ENCODE results near the gene DTNB.
"Not testable (repeated sequence)": the region's sequence is repeated elsewhere in the genome, so short reads cannot be mapped to it uniquely, and the experiment has no call there.

DTNB gene

DNA sequence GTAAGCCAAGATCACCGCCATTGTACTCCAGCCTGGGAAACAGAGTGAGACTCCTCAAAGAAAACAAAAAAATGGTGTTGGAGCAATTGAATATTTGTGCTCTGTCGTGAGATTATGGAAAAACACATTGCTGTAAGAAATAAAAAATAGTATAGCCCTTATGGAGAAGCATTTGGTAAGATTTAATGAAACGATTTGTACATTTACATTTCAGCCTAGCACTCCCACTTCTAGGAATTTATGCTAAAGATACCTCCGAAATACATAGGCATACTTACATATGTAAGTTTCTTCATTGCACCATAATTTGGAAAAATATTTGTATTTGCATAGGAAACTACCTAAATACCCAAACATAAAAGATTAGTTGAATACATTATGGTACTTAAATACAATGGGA, 8.7 kb upstream of the DTNB start:
- DNase-seq, result no peak

DNA sequence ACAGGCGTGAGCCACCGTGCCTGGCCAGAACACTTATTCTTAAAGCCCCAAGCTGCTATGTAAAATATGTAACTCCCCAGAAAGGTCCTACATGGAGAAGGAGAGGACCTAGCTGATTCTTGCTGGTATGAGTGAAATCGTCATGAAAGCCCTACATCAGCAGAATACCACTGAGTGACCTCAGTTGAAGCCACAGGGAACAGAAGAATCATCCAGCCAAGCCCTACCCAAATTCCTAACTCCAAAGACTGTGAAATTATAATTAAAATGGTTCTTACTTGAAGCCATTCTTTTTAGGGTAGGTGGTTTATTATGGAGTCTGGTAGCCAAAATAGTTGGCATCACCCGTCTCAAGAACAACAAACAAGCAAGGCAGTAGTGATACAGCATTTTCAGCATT, 4.5 kb upstream of the DTNB start:
- no peak for DNase-seq

DNA sequence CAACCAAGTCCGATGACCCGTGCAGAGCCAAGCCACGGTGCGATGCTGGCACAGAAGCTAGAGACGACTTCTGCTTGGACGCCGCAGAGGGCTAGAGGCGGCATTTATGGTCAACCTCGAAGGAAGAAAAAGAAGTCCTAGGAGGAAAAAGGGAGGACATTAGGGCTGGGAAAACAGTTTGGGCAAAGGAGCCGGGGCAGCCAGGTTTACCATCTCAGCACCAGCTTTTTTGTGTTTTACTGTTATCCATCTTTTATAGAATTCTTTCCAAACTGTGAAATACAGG, 643 bp upstream of the DTNB start:
- DNase-seq, result no peak

DNA sequence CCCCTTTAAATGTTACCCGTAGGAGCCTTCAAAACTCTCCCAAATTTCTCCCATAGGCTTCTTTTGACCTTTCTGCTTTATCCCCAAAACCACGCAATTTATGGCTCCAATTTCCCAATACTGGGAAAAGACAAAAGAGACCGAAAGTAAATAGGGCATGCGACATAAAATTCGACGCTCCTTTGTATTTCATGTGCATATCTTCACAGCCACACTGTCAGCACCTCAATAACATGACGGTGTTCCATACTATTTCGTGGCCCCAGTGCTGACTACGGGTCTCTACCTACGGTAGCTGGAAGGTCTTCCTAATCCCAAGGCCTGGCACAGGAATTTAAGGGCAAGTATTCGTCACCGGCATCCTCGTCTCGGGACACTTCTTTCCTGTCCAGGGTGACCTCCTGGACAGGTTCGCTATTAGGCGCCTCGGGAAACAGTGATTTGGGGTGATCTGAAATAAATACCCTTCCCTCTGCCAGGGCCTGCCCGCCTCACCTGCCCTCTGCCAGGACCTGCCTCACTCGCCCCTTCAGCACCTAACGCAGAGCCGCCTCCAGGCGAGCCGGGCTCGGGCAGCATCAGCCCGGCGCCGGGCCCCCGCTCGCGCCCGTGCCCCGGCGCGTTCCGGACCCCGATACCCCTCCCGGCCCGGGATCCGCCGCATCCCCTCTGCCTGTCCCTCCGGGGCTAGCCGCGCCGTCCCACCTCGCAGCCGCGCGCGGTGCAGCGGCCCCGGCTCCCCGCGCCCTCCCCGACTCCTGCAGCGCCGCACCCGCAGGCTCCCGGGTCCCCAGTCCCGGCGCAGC, 680 bp downstream of the DTNB start:
- peak; percentile 54 for DNase-seq

DNA sequence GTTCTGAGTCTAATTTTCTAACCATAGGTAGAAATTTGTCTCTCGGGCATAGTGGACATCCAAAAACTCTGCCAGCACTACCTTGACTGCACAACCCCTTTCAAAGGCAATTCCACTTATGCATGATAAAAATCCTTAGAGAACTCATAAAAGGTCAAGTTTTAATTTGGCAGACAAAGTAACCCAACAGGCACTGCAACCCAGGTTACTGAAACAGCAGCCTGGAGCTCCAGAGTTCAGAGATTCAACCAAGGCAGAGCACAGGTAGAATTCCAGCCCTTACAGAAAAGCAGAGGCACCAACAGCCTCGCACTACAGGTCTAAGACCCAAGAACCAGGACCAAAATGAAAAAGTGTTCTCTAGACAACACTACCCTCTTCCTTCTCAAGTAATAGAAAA, 1.8 kb downstream of the DTNB start:
- no peak for DNase-seq

DNA sequence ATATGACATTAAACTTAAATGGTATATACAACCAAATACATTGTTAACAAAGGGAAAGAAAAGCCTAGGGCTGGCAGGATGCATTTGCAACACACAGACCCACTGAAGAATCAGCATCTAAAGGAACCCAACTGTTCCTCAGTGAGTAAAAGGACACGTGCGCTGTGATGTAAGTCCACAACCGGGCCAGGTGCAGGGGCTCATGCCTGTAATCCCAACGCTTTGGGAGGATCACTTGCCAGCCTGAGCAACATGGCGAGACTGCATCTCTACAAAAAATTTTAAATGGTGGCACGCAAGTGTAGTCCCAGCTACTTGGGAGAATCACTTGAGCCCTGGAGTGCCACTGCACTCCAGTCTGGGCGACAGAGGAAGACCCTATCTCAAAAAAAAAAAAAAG, 3.9 kb downstream of the DTNB start:
- no peak for DNase-seq

DNA sequence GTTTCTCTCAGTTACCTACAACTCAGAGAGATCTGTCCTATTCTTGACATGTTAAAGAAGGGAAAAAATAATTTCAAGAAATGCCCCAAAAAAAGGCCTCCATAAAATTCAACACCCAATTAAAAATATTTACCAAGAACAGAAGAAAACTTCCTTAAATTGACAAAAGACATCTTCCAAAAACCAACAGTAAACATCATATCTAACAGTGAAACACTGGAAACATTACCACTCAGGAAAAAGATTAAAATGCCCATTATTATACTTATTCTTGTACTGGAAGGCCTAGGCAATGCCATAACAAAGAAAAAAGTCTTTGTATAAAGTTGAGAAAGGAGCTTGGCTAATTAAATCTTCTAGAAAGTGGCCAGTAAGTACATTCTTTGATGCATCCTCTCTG, 7.2 kb downstream of the DTNB start:
- no peak for DNase-seq

GRCh38 chr2:25665429-25665828, 7.9 kb downstream of the DTNB start:
- DNase-seq, result not testable (repeated sequence)

DNA sequence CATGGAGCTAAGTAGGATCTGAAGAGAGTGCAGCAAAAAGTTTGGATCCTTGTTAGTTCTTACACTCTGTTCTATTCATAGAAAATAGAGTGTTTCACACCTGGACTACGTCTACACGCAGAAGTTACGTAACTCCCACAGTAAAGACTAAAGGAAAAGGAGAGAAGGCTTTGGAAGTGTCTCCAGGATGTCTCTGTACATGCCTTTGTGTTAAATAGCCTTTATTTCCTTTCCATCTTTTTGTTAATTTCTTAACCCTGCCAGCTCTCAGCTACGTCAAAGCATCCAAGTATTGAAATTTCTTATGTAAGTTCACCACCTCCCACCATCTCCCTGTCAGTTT, 8.4 kb downstream of the DTNB start:
- no peak for DNase-seq

DNA sequence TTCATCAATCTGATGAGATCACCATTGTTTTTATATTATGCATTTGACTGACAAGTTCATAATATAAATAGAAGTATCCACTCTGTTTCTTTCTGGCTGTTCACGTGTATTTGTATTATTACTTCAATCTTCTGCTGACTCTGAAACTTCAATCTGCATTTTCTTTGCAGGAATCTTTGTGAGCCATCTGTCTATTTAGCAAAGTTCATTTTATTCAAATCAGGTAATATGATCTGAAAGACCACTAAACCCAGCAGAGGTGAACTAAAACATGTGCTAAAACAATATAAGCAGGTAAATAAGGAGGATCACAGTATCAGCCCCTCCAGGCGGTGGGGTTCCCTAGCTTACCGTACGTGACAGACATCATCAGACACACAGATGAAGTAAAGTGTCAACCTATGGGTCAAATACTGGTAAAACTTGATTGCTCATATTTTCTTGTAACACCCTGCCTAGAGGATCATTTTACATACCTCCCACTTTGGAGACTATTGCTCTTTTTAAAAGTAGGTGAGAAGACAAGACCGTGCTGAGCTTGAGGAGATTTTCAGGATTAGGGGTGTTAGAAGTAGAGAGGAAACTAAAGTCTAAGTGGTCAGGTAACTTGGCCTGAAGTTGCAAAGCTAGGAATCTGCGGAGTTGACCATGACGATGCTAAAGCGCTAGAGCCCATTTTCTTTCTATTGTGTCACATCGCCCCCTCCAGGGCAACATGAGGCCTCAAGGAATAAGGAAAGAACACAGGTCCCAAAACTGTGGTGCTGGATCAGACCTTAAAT, 9.0 kb downstream of the DTNB start:
- peak; percentile 77 for DNase-seq

DNA sequence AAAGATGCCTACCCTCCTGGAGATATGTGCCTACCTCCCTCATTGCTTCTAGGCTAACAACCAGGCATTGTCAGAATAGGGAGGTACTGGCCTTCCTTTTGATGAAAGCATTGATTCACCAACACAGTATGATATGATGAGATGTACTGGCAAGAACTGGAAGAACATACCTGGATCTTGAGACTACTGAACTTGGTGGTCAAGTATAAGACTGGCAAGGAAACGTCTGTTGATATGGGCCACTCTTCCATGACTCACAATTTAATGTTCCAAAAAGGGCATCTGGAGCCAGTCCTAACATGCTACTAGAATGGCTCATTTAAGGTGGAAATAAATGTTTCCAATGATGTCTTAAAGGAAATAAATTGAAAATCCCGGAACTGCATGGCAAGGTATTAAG, 18.1 kb downstream of the DTNB start:
- DNase-seq, result no peak

GRCh38 chr2:25654801-25655200, 18.6 kb downstream of the DTNB start:
- DNase-seq, result no peak

DNA sequence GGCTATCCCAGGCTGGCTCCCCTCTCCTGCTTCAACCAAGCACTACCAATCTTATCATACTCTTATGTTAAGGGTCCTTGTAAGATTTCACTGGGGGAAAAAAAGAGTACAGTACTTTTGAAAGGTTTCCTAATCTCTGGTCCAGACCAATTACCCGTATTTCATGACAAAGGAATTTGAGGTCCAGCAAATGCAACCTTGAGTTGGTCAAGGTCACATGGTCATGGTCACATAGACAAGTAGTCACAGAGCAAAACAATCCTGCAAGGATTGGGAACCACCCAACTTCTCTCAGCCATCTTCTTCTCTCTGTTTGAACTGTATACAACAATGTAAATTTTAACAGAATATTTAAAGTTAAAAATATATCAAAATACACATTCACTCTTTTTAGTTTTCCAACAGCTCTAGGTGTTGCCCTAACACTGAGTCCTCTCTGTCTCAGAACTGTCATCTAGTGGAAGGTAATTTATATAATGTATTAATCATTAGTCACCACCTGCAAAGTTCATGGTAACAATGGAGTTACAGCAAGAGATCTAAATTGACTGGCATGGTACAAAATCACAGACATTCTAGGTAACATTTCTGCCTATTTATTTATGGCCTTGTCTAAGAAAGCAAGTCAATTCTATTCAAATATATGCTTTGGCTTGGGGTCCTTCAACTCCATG, 21.5 kb downstream of the DTNB start:
- DNase-seq, result no peak

- DNase-seq, result no peak
Measured at GRCh38 chr2:25651066-25651465, 22.3 kb downstream of the DTNB start.

GRCh38 chr2:25650256-25650655, 23.1 kb downstream of the DTNB start:
- DNase-seq, result no peak

GRCh38 chr2:25649786-25650185, 23.6 kb downstream of the DTNB start:
- DNase-seq, result no peak

DNA sequence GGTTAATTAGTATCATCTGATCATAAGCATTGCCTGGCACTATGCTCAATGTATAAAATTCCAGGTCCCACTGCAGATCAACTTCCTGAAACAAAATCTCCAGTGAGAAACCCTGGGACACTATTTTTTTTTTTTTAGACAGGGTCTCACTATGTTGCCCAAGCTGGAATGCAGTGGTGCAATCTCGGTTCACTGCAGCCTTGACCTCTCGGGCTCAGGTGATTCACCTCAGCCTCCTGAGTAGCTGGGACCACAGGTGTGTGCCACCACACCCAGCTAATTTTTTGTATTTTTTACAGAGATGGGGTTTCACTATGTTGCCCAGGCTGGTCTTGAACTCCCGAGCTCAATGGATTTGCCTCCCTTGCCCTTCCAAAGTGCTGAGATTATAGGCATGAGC, 31.1 kb downstream of the DTNB start:
- no peak for DNase-seq

GRCh38 chr2:25639696-25640095, 33.7 kb downstream of the DTNB start:
- DNase-seq, result no peak

- no peak for DNase-seq
Measured at GRCh38 chr2:25639131-25639530, 34.2 kb downstream of the DTNB start.

DNA sequence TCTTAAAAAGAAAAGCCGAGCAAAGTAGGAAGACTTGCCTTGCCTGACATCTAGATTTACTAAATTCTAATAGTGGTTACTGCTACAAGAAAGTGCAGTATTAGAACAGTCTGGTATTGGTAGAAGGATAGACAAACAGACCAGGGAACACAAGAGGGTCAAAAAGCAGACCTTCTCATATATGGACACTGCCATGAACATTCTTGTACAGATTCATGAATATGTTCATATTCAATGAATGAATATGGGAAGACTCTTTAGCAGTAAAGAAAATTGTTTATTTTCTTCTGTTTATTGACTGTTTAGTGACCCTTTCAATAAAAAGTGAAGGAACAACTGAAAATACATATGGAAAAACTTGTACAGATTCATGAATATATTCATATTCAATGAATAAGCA, 37.6 kb downstream of the DTNB start:
- no peak for DNase-seq

DNA sequence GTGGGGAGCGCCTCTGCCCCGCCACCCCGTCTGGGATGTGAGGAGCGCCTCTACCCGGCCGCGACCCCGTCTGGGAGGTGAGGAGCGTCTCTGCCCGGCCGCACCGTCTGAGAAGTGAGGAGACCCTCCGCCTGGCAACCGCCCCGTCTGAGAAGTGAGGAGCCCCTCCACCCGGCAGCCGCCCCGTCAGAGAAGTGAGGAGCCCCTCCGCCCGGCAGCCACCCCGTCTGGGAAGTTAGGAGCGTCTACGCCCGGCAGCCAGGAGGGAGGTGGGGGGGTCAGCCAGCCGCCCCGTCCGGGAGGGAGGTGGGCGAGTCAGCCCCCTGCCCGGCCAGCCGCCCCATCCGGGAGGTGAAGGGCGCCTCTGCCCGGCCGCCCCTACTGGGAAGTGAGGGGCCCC, 39.6 kb downstream of the DTNB start:
- DNase-seq, result not testable (repeated sequence)

- no peak for DNase-seq
Measured at GRCh38 chr2:25632396-25632795, 41.0 kb downstream of the DTNB start.

DNA sequence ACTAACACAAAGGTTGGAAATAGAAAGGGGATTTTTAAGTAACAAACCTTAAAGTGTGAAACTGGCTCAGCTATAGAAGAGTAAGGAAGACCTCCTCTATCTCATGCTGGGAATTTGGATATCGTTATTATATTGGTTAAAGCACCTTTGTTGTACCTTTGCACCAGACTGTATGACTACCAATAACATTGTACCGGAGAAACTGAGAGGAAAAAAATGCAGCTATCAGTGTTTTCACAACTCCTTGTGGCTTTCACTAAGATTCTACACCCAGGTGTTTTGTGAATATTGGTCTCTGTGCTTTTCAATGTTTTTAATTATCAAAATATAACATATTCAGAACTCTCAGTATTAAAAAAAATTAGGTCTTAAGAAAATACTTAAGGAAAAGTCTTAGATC, 48.7 kb downstream of the DTNB start:
- no peak for DNase-seq

DNA sequence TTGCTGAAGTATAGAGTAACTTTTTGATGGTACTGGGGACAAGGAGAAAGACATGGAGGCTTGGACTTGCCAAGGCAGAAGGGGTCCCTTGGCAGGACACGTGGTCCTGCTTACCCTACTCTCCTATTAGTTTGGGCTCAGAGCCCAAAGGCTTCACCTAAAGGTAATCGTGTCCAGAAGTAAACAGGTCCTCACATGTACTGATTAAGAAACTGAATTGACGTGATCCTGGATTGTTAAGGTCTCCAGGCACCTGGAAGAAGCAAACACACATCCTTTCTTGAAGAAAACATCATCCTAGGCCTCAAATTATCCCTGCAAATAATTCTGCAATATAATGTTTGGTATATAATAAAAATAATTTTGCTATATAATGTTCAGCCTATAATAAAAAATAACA, 50.0 kb downstream of the DTNB start:
- no peak for DNase-seq
